ENCODE measurements around the gene HGFAC.

DNA sequence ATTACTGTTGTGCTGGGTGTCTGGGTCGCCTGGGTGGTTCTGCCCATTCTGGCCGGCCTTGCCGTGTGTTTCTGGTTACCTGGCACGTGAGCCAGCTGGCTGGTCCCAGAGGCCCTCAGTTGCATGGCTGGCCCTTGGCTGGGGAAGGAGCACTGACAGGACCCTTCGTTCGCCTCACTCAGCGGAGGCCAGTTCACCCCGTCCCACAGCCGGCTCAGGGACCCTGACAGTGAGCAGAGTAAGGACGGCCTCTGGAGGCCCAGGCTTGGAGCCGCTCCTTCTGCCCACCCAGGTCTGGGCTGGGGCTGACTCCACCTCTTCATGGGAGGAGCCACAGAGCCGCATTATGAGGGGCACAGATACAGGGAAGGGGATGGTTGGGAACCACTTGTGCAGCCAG lies 20.3 kb upstream of the HGFAC start:
- TF ChIP-seq, protein P1, sequence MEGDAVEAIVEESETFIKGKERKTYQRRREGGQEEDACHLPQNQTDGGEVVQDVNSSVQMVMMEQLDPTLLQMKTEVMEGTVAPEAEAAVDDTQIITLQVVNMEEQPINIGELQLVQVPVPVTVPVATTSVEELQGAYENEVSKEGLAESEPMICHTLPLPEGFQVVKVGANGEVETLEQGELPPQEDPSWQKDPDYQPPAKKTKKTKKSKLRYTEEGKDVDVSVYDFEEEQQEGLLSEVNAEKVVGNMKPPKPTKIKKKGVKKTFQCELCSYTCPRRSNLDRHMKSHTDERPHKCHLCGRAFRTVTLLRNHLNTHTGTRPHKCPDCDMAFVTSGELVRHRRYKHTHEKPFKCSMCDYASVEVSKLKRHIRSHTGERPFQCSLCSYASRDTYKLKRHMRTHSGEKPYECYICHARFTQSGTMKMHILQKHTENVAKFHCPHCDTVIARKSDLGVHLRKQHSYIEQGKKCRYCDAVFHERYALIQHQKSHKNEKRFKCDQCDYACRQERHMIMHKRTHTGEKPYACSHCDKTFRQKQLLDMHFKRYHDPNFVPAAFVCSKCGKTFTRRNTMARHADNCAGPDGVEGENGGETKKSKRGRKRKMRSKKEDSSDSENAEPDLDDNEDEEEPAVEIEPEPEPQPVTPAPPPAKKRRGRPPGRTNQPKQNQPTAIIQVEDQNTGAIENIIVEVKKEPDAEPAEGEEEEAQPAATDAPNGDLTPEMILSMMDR (IDR thresholded peaks at IDR 0.05; ENCODE audit: low read depth, low read length, poor library complexity, severe bottlenecking) = no peak
- TF ChIP-seq EZH2phosphoT487 (IDR thresholded peaks at IDR 0.05; ENCODE audit: borderline replicate concordance, low read length) = no peak
